Measurements from ENCODE around the gene PHF1. TPM values are rescaled to one million over a fixed set of nuclear protein-coding genes. Genes with fewer than 3 reads are reported as not detected.

Gene PHF1
- total and polyA plus RNA-seq, 2 of the 13 experiments (the other 11 are each of a cell fraction or from before 2014, with no cell fraction given) = 25.4 to 61.9 TPM

DNA sequence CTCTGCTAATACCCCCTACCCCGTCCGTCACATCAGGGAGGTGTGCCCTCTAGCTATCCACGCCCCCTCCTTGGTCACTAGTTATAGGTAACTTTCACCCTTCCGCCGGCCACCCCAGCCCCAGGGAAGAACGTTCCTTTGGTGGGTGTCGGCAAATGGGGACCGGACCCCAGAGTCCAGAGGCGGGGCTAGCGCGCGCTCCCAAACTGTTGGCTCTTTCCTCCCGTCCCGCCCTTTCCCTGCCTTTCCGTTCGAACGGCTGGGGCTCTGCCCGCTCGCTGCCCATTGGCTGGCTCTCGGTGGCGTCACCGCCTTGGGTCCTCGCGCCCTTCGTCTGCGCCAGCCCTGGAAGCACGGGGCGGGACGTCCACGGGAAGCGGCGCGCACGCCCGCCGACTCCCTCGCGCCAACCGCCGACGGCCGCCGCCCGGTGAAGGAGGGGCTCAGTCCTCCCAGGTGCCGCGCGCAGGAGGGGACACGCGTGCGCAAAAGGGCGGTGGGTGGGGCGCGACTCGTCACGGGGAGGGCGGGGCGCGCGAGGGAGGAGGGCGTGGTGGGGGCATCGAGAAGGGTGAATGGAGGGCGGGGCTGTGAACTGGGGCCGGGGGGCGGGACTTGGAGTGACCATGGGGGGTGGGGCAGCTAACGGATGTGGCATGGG is 634 bp upstream of the PHF1 start (continued):
- TF ChIP-seq, protein P1, sequence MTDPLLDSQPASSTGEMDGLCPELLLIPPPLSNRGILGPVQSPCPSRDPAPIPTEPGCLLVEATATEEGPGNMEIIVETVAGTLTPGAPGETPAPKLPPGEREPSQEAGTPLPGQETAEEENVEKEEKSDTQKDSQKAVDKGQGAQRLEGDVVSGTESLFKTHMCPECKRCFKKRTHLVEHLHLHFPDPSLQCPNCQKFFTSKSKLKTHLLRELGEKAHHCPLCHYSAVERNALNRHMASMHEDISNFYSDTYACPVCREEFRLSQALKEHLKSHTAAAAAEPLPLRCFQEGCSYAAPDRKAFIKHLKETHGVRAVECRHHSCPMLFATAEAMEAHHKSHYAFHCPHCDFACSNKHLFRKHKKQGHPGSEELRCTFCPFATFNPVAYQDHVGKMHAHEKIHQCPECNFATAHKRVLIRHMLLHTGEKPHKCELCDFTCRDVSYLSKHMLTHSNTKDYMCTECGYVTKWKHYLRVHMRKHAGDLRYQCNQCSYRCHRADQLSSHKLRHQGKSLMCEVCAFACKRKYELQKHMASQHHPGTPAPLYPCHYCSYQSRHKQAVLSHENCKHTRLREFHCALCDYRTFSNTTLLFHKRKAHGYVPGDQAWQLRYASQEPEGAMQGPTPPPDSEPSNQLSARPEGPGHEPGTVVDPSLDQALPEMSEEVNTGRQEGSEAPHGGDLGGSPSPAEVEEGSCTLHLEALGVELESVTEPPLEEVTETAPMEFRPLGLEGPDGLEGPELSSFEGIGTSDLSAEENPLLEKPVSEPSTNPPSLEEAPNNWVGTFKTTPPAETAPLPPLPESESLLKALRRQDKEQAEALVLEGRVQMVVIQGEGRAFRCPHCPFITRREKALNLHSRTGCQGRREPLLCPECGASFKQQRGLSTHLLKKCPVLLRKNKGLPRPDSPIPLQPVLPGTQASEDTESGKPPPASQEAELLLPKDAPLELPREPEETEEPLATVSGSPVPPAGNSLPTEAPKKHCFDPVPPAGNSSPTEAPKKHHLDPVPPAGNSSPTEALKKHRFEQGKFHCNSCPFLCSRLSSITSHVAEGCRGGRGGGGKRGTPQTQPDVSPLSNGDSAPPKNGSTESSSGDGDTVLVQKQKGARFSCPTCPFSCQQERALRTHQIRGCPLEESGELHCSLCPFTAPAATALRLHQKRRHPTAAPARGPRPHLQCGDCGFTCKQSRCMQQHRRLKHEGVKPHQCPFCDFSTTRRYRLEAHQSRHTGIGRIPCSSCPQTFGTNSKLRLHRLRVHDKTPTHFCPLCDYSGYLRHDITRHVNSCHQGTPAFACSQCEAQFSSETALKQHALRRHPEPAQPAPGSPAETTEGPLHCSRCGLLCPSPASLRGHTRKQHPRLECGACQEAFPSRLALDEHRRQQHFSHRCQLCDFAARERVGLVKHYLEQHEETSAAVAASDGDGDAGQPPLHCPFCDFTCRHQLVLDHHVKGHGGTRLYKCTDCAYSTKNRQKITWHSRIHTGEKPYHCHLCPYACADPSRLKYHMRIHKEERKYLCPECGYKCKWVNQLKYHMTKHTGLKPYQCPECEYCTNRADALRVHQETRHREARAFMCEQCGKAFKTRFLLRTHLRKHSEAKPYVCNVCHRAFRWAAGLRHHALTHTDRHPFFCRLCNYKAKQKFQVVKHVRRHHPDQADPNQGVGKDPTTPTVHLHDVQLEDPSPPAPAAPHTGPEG (CRISPR knock-in tag; IDR thresholded peaks at IDR 0.05) = peak; percentile 95
- TF ChIP-seq, protein P2, sequence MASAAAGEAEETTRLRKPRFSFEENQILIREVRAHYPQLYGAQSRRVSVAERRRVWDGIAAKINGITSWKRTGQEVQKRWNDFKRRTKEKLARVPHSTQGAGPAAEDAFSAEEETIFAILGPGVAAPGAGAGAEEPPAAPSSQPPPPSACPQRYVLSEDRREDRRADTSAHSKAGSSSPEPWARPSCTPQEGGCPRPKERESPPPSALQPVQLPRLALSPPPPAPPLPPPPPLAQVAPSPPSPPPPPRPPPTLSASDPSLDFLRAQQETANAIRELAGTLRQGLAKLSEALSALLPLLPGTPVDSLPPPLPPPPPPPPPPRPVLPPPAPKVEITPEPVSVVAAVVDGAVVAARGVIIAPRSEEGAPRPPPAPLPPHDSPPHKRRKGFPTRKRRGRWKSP (CRISPR knock-in tag; IDR thresholded peaks at IDR 0.05) = peak; percentile 97
- TF ChIP-seq ZNF644 (CRISPR knock-in tag; IDR thresholded peaks at IDR 0.05; ENCODE audit: low read depth) (no peak), ZNF274 (CRISPR knock-in tag; IDR thresholded peaks at IDR 0.05) (peak; percentile 97), FOXP1 (IDR thresholded peaks at IDR 0.05) (no peak), FOXP1 (CRISPR knock-in tag; IDR thresholded peaks at IDR 0.05) (no peak), ZNF264 (CRISPR knock-in tag; IDR thresholded peaks at IDR 0.05) (no peak), ZNF607 (CRISPR knock-in tag; IDR thresholded peaks at IDR 0.05; ENCODE audit: borderline replicate concordance) (peak; percentile 83), SIX1 (CRISPR knock-in tag; IDR thresholded peaks at IDR 0.05; ENCODE audit: borderline replicate concordance) (no peak), ZNF136 (CRISPR knock-in tag; IDR thresholded peaks at IDR 0.05; ENCODE audit: low read depth) (peak; percentile 78; the same call in 1 of the 2 replicates), RBAK (CRISPR knock-in tag; IDR thresholded peaks at IDR 0.05) (no peak), ZNF383 (CRISPR knock-in tag; IDR thresholded peaks at IDR 0.05; ENCODE audit: borderline replicate concordance) (no peak), MEF2D (CRISPR knock-in tag; IDR thresholded peaks at IDR 0.05) (peak; percentile 93), KLF11 (CRISPR knock-in tag; IDR thresholded peaks at IDR 0.05) (0 out of 2 replicates have a peak, but pooled peaks have one; percentile 60)
- TF ChIP-seq, protein P3, sequence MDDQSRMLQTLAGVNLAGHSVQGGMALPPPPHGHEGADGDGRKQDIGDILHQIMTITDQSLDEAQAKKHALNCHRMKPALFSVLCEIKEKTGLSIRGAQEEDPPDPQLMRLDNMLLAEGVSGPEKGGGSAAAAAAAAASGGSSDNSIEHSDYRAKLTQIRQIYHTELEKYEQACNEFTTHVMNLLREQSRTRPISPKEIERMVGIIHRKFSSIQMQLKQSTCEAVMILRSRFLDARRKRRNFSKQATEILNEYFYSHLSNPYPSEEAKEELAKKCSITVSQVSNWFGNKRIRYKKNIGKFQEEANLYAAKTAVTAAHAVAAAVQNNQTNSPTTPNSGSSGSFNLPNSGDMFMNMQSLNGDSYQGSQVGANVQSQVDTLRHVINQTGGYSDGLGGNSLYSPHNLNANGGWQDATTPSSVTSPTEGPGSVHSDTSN (CRISPR knock-in tag; IDR thresholded peaks at IDR 0.05; ENCODE audit: borderline replicate concordance) = no peak
- TF ChIP-seq, protein P4, sequence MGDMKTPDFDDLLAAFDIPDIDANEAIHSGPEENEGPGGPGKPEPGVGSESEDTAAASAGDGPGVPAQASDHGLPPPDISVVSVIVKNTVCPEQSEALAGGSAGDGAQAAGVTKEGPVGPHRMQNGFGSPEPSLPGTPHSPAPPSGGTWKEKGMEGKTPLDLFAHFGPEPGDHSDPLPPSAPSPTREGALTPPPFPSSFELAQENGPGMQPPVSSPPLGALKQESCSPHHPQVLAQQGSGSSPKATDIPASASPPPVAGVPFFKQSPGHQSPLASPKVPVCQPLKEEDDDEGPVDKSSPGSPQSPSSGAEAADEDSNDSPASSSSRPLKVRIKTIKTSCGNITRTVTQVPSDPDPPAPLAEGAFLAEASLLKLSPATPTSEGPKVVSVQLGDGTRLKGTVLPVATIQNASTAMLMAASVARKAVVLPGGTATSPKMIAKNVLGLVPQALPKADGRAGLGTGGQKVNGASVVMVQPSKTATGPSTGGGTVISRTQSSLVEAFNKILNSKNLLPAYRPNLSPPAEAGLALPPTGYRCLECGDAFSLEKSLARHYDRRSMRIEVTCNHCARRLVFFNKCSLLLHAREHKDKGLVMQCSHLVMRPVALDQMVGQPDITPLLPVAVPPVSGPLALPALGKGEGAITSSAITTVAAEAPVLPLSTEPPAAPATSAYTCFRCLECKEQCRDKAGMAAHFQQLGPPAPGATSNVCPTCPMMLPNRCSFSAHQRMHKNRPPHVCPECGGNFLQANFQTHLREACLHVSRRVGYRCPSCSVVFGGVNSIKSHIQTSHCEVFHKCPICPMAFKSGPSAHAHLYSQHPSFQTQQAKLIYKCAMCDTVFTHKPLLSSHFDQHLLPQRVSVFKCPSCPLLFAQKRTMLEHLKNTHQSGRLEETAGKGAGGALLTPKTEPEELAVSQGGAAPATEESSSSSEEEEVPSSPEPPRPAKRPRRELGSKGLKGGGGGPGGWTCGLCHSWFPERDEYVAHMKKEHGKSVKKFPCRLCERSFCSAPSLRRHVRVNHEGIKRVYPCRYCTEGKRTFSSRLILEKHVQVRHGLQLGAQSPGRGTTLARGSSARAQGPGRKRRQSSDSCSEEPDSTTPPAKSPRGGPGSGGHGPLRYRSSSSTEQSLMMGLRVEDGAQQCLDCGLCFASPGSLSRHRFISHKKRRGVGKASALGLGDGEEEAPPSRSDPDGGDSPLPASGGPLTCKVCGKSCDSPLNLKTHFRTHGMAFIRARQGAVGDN (CRISPR knock-in tag; IDR thresholded peaks at IDR 0.05) = peak; percentile 95
- TF ChIP-seq, protein P5, sequence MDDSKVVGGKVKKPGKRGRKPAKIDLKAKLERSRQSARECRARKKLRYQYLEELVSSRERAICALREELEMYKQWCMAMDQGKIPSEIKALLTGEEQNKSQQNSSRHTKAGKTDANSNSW (CRISPR knock-in tag; IDR thresholded peaks at IDR 0.05; ENCODE audit: borderline replicate concordance) = peak; percentile 83; the same call in 1 of the 2 replicates
